IPS DF 4.7 (cell line): ENCODE data around the gene PRRT1.
"Not testable (repeated sequence)": the region's sequence is repeated elsewhere in the genome, so short reads cannot be mapped to it uniquely, and the experiment has no call there.

Source experiments
- DNase-seq: peaks from one replicate; pipeline ENCODE4 v3.0.0-alpha.2; 2013; ENCODE audit warnings: low spot score; ENCODE audit errors: extremely low read depth

PRRT1 gene

DNA sequence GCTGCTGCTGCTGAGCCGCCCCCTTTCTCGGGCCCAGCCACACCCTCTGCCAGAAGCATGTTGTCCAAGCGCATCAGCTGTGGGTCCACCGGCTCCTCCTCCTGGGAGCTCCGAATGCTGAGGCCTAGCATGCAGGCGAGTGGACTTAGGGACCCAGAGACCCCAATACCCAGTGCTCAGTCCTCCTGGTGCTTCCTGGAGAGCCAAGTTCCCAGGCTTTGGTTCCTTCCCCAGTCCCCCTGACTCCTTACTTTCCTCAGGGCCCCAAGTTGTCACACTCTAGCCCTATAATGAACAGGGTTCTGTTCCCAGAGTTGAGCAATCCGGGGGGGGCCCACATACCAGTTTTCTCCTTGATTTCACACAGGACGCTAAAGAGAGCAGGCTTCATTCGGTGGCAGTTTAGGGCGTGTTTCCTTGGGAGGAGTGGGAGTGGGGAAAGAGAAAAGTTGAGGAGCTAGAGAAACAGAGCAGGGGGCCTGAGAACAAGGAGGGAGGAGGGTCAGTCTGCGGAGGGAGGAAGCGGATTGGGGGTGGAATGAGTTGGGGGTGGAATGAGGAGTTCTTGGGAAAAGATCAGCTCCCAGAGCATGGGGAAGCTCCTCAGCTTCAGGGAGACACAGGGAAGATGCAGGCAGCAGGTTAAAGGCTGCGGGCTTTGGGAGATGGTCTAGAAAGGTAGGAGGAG is 36.8 kb upstream of the PRRT1 start:
- DNase-seq, result no peak

DNA sequence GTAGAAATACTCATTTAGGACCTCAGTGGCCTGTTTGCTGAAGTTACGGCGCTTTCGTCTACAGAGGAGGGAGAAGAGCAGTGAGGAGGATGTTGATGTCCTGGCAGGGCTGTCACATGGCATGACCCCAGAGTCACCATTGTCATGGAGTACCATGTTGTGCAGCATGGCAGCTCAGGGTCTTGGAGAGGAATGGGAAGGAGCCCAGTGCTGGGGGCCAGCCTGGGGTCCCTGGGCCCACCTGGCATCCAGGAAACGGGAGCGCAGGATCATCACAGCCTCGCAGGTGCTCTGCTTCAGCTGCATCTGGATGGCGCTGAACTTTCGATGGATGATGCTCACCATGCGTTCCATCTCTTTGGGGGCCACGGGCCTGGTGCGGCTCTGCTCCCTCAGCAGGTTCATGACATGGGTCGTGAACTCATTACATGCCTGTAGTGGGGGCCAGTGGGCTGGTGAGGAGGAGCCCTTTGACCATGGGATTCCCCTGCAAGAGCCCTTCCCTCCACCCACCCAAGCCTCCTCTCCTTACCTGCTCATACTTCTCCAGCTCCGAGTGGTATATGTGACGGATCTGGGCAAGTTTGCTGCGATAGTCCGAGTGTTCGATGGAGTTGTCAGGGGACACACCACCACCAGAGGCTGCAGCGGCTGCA is 36.1 kb upstream of the PRRT1 start:
- not testable (repeated sequence) for DNase-seq

DNA sequence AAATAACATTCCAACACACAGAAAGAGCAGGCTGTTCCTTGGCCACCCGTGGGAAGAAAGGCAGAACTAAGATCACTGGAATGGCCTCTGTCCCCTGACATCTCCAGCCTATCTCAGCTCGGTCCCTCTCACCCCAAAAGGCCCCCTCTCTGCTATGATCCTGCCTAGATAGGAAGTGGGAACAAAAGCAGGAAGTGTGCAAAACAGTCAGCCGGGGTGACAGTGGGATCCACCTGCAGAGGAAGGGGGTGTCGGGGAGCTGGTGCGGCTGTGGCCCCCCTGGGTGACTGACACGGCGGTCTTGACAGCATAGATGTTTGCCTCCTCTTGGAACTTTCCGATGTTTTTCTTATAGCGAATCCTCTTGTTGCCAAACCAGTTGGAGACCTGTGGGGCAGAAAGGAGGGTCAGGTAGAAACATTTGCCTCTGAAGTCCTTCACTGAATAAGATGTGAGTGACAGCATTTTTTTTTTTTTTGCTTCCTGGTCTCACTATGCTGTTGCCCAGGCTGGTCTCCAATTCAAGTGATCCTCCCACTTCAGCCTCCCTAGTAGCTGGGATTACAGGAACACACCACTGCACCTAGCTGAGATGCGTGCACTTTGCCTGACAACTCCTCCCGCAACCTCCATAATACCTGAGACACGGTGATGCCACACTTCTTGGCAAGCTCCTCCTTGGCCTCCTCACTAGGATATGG is 35.4 kb upstream of the PRRT1 start:
- no peak for DNase-seq

DNA sequence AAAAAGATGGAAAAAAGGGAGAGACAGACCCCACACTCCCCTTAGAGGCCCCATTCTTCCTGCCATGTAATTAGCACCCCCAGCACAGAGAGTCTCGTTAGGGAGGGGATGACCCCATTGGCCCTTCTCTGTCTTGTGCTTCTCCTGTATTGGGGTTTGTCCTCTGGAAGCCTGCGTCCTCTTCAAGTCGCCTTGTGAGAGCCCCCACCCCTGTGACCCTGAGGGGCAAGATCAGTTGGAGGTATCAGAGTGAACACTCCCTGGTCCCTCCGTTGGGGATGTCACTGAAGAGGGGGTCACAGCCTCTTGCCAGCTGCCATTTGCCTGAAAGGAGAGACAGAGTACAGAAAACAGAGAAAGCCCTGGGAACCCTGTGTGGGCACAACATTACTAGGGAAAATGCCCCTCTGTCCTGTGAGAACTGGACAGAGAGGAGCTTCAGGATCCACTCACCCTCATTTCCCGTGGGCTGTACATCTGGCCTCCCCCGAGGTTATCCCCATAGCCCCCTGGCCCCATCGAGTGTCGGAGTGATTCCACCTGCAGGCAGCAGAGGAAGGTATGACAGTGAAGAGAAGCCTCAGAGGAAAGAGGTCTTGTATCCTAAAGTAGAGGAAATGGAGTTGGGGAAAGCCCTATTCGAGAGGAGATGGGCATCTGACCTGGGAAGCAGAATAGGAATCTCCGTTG is 34.6 kb upstream of the PRRT1 start:
- DNase-seq, result not testable (repeated sequence)

DNA sequence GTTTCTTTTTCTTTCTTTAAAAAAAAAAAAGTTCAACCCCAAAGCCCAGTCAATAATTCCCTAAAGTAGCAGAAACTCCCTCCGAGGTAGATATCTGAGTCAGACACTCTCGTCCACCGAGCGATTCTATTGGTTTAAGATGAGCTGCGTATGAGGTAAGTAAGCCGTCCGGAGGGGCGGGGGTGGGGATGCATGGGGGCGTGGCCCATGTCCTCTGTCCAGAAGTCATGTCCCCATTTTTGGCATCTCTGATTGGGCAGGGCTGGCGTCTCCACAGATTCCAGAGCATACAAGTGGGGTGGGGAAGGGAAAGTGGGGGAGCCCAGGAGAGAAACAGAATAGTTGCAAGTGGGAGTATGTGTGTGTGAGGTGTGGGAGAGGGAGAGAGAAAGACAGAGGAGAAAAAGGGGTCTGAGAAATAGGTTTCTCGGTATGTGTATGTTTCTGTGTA is 34.0 kb upstream of the PRRT1 start:
- DNase-seq, result not testable (repeated sequence)

DNA sequence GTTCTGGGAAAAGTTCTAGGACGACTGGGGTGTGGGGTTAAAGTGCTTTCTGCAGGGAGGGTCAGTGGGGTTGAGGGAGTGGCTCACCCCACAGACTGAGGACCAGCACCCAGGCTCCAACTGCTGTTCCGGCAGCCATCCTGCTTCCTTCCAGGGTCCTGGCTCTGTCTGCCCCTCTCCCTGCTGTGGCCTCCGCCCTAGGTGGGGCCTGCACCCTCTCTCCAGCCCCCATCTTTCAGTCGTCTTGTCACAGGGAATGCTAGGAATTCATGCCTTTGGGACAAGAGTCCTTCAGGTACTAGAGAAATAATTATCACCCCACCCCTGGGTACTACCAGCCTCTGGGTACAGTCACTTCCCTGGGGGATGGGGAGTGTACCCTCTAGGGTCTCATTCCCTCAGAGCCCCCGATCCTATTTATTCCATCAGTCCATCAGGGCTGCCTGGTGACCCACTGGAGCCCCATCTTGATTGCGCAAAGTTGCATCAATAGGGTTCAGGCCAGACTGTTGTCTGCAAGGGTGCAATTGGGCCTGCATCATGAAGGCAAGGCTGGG is 32.4 kb upstream of the PRRT1 start, which contains the start of gene AGER:
Gene AGER (minus strand): TSS at position 170 of the 557 bp plus-strand sequence. CDS start 31 bp downstream, at position 139.
- no peak for DNase-seq

DNA sequence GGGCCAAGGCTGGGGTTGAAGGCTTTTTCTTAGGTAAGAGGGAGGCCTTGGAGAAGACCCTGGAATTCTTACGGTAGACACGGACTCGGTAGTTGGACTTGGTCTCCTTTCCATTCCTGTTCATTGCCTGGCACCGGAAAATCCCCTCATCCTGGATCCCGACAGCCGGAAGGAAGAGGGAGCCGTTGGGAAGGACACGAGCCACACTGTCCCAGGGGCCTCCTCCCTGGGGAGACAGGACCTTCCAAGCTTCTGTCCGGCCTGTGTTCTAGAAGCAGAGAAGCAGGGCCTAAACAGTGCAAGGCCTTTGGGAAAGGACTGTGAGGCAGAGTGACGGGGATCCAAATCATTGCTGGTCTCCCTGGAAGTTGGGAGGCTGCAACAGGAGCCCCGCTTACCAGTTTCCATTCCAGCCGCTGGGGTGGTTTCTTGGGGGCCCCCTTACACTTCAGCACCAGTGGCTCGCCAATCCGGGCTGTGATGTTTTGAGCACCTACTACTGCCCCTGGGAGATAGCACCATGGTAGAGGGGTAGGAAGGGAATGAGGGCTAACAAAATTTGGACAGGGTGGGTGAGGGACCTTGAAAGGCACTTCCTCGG is 31.8 kb upstream of the PRRT1 start:
- no peak for DNase-seq

DNA sequence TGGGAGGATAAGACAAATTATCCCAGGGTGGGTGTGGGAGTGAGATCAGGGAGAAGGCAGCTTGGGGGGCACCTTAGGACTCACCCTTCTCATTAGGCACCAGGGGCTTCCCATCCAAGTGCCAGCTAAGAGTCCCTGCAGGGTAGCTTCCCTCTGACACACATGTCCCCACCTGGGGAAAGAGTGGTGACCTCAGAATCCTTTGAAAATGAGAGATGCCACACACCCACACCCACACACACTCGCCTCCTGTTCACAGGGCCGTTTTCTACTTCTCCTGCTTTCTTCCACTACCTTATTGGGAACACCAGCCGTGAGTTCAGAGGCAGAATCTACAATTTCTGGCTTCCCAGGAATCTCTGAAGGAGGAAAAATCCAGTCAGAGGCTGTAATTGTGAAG is 31.3 kb upstream of the PRRT1 start:
- DNase-seq, result no peak

DNA sequence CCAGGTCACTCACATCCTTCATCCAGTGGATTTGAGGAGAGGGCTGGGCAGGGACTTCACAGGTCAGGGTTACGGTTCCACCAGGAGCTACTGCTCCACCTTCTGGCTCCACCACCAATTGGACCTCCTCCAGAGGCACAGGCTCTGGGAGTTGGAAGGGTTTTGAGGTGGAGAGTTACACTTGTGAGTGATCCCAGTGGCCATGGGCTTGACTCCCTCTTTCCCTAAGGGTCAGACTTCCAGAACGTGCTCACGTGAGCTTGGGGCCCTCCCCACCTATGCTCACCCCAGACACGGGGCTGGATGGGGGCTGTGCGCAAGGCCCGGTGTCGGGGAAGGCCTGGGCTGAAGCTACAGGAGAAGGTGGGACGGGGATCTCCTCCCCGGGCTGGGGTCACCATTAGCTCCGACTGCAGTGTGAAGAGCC is 30.8 kb upstream of the PRRT1 start:
- no peak for DNase-seq

DNA sequence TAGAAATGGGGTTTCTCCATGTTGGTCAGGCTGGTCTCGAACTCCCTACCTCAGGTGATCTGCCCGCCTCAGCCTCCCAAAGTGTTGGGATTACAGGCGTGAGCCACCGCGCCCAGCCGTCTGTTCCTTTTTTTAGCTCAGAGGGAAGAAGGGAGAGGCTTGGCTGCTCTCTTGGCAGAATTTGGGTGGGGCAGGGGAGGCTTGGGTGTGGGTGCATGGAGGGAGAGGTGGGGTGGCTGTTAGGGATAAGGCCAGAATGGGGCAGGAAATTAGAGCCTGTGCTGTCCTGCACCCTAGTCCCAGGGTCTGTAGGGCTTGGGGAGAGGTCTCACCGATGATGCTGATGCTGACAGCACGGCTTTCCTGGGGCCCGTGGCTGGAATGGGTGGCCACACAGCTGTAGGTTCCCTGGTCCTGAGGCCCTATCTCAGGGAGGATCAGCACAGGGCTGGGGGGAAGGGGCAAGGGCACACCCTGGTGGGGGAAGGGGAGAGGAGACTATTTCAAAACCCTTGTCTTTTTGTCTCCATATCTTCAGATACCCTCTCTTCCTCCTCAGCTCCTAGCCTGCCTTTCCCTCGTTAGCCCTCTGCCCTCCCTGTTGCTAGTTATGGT is 30.3 kb upstream of the PRRT1 start:
- DNase-seq, result no peak

DNA sequence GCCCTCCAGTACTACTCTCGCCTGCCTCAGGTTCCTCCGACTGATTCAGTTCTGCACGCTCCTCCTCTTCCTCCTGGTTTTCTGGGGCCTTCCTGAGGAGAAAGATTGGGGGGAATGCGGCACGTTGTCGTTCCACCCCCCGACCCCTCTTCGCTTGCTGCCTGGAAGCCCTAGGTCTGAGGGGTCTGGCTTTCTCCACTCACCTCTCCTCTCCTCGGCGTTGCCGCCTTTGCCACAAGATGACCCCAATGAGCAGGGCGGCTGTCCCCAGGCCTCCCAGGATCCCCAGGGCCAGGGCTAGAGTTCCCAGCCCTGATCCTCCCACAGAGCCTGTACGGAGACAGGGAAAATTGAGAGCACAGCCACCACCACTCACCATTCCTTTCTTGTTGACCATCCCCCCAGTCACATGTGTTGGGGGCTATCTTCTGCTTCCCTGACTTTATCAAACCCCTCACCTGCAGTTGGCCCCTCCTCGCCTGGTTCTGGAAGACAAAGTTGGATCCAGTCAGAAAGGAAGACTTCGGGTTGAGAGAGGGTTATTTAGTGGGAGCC is 29.5 kb upstream of the PRRT1 start:
- DNase-seq, result no peak

DNA sequence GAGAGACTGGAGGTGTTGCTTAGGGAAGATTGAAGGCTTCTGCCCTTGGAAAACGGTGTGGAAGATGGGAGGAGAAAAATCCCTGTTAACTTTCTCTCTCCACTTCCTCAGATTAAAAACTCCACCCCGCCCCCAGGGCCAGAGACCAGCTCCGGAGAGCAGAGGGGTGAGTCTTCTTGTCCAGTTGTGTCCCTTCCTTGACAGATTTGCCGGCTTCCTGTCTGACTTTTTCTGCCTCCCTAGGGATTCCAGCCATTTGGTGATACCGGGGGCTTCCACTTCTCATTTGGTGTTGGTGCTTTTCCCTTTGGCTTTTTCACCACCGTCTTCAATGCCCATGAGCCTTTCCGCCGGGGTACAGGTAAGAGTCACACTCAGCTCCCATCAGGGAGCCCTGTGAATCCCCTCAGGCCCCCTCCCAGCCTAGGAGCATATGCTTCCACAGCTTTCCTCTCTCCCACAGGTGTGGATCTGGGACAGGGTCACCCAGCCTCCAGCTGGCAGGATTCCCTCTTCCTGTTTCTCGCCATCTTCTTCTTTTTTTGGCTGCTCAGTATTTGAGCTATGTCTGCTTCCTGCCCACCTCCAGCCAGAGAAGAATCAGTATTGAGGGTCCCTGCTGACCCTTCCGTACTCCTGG is 28.1 kb upstream of the PRRT1 start:
- DNase-seq, result no peak

DNA sequence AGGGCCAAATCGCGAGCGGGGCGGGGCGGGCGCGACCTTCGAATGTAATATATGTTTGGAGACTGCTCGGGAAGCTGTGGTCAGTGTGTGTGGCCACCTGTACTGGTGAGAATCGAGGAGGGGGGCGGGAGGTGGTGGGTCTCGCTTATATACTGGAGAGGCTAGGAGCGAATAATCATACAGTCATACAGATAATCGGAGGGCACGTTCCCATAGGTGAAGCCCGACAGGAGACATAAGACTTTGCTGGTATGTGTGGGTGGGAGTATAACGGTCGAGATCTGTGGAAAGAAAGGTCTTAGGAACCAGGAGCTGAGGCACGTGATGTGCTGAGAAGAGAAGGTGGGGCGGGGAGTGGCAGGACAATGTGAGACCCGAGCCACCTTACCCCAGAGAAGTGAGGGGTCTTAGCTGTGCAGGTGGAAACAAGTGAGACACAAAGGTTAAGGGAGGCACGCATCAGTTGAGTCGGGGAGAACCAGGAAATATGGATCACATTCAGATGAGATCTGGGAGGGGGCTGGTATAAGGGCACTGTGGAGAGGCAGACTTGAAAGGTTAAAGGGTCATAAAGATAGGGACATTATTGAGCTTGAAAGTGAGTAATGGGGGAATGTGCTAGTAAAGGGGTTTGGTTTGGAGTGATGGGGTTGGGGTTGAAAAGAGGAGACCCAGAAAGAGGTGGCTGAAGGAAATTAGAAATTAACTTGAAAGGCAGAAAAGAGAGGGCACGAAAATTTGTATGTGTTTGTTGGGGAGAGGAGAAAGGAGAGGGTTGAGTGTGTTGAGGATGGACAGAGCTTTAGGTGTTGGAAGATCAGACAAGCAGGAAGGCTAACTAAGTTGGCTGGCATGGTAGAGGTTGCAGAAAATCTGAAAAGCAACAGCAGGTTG is 27.1 kb upstream of the PRRT1 start:
- DNase-seq, result no peak

DNA sequence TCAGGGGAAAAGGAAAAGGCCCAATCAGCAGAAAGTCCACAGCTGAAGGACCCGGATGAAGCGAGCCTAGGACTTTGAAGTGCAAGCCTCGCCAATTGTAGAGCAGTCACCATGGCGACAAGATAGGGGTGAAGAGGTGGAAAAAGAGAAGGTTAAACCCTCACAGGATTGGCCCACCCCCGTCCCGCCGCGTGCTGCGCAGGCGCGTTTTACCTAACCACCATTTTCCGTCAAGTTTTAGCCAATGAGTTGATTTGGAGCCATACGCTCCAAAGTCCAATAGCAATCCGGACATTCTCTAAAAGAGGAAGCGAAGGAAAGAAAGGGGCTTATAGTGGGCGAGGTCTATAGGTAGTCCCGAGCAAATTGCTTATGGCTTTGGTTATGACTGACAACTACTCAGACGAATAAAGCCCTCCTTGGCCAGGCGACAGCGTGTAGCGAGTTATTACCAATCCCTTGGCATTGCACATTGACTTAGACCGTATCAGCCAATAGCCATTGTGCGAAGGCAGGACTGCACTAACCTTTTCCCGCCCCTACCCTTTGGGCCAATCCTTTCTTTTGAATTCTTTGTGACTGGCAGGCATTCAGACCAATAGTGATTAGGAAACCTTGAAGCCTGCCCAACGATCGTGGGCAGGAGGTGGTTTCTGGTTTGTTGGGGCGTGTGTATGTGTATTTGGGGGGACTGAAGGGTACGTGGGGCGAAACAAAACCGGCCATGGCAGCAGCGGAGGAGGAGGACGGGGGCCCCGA is 26.2 kb upstream of the PRRT1 start, which contains the start of gene RNF5:
Gene RNF5 (plus strand): TSS at position 618 of the 759 bp plus-strand sequence. CDS start 107 bp downstream, at position 725.
- peak; percentile 99 for DNase-seq

DNA sequence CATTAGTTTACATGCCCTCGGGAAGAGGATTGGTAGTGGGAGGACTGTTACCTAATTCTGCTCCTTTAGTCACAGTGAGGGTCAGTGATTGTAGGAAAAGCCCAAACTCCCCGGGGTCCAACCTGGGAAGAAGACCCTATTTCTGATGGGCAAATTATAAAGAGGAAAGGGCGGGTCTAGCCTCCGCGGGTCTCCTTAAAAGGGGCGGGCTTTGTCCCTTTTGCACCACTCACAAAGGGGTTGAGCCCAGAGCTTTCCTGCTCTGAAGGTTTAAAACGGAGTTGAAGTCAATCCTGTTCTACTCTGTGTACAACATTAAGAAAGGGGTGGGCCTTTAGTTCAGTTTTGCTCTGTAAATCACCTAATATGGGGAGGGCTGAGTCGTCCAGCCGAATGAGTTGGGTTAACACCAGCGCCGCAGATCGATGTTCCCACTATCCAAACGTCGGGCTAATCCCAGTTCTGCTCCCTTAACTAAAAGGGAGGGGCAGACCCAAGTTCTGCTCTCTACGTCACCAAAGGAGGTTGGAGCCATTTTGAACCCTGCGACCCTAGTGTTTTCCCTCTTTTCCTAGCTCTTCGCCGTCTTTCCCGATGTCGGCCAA is 25.5 kb upstream of the PRRT1 start:
- no peak for DNase-seq

DNA sequence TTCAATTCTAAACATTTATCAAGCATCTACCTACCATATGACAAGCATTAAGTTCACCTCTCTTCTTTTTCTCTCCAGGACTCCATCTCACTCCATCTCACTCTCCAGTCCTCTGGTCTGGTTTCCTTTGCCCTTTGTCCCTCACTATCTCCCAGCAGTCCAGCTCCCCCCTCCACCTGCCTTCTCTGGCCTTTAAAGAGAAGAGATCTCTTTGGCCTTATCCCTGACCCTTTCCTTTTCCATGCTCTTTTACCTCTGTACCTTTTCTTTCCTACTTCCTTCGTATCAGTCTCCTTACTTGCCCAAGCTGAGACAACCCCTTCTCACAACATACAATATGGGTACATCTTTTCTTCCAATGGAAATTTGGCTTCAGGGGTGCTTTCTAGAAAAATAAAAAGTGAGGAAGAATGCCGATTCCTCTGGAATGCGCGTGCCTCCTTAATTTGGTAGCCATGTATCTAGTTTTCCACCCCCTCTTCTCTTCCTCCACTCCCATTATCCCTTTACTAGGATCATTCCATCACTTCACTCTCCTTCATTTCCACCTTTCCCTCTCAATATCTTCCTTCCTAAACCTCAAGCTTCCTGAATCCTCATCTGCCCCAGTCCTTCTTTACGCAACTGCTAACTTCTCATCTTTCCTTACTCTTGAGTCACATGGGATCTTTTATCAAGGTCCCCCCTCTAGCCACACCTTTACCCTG is 24.9 kb upstream of the PRRT1 start:
- DNase-seq, result no peak
